Activated B cell treated with CpG ODN at 0.5 μM for 24 hours (primary cell): ENCODE measurements around the gene EDNRA. TPM values are rescaled to one million over a fixed set of nuclear protein-coding genes. Genes with fewer than 3 reads are reported as not detected.

ENCODE experiments used
- ATAC-seq: fragments of 200-7000 bp; cut with Tn5 transposase; one replicate; pipeline ENCODE4 v1.10.0; 2021; ENCODE audit warnings: low read depth, mild to moderate bottlenecking, moderate library complexity
- CTCF ChIA-PET: fragments of 350-600 bp; sonication (Branson Sonifier 250); formaldehyde crosslinking; loops from one replicate; lab custom pipeline; 2021; ENCODE audit warnings: antibody characterized with exemption; lab: Charles Lee
- POLR2A ChIA-PET: fragments of 350-600 bp; sonication (Branson Sonifier 250); formaldehyde crosslinking; loops from one replicate; lab custom pipeline; 2021; ENCODE audit warnings: antibody characterized with exemption; lab: Charles Lee
- DNase-seq: peaks from one replicate; pipeline ENCODE4 v3.0.0; 2022
- H3K27ac Mint-ChIP-seq: one replicate; pipeline ENCODE4 v1.8.0; 2020; ENCODE audit warnings: mixed read lengths
- H3K27me3 Mint-ChIP-seq: one replicate; pipeline ENCODE4 v1.8.0; 2021; ENCODE audit warnings: mixed read lengths
- H3K36me3 Mint-ChIP-seq: one replicate; pipeline ENCODE4 v1.8.0; 2021; ENCODE audit warnings: low read depth, mixed read lengths
- H3K4me1 Mint-ChIP-seq: one replicate; pipeline ENCODE4 v1.8.0; 2021; ENCODE audit warnings: mixed read lengths
- H3K4me3 Mint-ChIP-seq: one replicate; pipeline ENCODE4 v1.8.0; 2020; ENCODE audit warnings: mild to moderate bottlenecking, mixed read lengths
- H3K9me3 Mint-ChIP-seq: one replicate; pipeline ENCODE4 v1.8.0; 2020; ENCODE audit warnings: mixed read lengths
- CTCF ChIP-seq: fragments of 200-600 bp; IDR thresholded peaks from one replicate; pipeline ENCODE4 v1.8.0; 2022; ENCODE audit warnings: antibody characterized with exemption, mild to moderate bottlenecking
- intact Hi-C: fragments of 100-400 bp; cut with micrococcal nuclease; formaldehyde crosslinking; loops from one replicate; pipeline ENCODE4 v1.15.1; 2024
- total RNA-seq: library from RNA; stranded (reverse); gene quantifications from 2 replicates; pipeline ENCODE4 v1.2.3, GENCODE V29; 2022

EDNRA gene
- total RNA-seq, 1 donor from 2014 or later, result not detected

GRCh38 chr4:147539959-147540358 is 59.1 kb downstream of the EDNRA start:
- ChIA-PET POLR2A (no interaction called here), CTCF (no interaction called here)
- Mint-ChIP-seq H3K4me1 (no peaks in the 10 kb centered on the region), H3K9me3 (no peaks in the 10 kb centered on the region), H3K27ac (no peak overlapping the region), H3K4me3 (no peak overlapping the region), H3K27me3 (peaks cover 4% of the 10 kb centered on the region), H3K36me3 (no peaks in the 10 kb centered on the region)
- intact Hi-C loops, result no loop called here
- ATAC-seq, result no peak
- no peak for TF ChIP-seq CTCF
- DNase-seq, result no peak

DNA sequence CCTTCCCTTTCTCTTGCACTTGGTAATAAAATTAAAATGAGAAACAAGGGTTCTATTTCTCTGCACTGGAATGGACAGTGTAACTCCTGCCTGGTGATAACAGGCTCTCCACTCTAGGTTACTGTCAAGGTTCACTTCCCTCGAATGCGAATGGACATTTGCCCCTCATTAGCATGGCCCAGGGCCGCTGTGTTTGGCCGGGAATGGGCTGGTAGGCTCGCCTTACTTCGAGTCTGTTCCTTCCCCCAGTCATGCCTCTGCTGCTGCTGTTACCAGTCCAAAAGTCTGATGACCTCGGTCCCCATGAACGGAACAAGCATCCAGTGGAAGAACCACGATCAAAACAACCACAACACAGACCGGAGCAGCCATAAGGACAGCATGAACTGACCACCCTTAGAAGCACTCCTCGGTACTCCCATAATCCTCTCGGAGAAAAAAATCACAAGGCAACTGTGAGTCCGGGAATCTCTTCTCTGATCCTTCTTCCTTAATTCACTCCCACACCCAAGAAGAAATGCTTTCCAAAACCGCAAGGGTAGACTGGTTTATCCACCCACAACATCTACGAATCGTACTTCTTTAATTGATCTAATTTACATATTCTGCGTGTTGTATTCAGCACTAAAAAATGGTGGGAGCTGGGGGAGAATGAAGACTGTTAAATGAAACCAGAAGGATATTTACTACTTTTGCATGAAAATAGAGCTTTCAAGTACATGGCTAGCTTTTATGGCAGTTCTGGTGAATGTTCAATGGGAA is 61.5 kb downstream of the EDNRA start:
- Mint-ChIP-seq H3K4me1 (no peaks in the 10 kb centered on the region), H3K27me3 (peaks cover 4% of the 10 kb centered on the region), H3K27ac (no peak overlapping the region), H3K4me3 (no peak overlapping the region), H3K36me3 (no peaks in the 10 kb centered on the region), H3K9me3 (no peaks in the 10 kb centered on the region)
- no peak for ATAC-seq
- intact Hi-C loops, result no loop called here
- POLR2A ChIA-PET, result no interaction called here
- CTCF ChIA-PET, result no interaction called here
- DNase-seq, result no peak
- TF ChIP-seq CTCF, result no peak

DNA sequence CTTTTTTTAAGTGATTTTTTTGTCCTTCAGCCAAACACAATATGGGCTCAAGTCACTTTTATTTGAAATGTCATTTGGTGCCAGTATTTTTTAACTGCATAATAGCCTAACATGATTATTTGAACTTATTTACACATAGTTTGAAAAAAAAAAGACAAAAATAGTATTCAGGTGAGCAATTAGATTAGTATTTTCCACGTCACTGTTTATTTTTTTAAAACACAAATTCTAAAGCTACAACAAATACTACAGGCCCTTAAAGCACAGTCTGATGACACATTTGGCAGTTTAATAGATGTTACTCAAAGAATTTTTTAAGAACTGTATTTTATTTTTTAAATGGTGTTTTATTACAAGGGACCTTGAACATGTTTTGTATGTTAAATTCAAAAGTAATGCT is 62.1 kb downstream of the EDNRA start:
- ChIA-PET POLR2A (no interaction called here), CTCF (no interaction called here)
- intact Hi-C loops, result no loop called here
- no peaks in the 10 kb centered on the region for H3K36me3 Mint-ChIP-seq
- ATAC-seq (no peak), DNase-seq (no peak)
- no peaks in the 10 kb centered on the region for H3K4me1 Mint-ChIP-seq
- no peak for TF ChIP-seq CTCF
- no peak overlapping the region for H3K27ac Mint-ChIP-seq
- no peaks in the 10 kb centered on the region for H3K9me3 Mint-ChIP-seq
- no peak overlapping the region for H3K4me3 Mint-ChIP-seq
- peaks cover 4% of the 10 kb centered on the region for H3K27me3 Mint-ChIP-seq

- no peaks in the 10 kb centered on the region for H3K4me1 Mint-ChIP-seq
- DNase-seq, result no peak
- no peaks in the 10 kb centered on the region for H3K36me3 Mint-ChIP-seq
- no peak for TF ChIP-seq CTCF
- intact Hi-C loops, result no loop called here
- H3K9me3 Mint-ChIP-seq, result peaks cover 1% of the 10 kb centered on the region
- ChIA-PET POLR2A (no interaction called here), CTCF (no interaction called here)
- H3K27me3 Mint-ChIP-seq, result no peaks in the 10 kb centered on the region
- H3K27ac Mint-ChIP-seq, result no peak overlapping the region
- no peak for ATAC-seq
- H3K4me3 Mint-ChIP-seq, result no peak overlapping the region
Measured at GRCh38 chr4:147546349-147546748, 65.5 kb downstream of the EDNRA start.

GRCh38 chr4:147547314-147548056 is 66.6 kb downstream of the EDNRA start:
- Mint-ChIP-seq H3K27me3 (no peaks in the 10 kb centered on the region), H3K9me3 (peaks cover 12% of the 10 kb centered on the region), H3K36me3 (no peaks in the 10 kb centered on the region), H3K4me3 (no peak overlapping the region), H3K4me1 (no peaks in the 10 kb centered on the region), H3K27ac (no peak overlapping the region)
- CTCF ChIA-PET, result no interaction called here
- DNase-seq (no peak), ATAC-seq (no peak)
- TF ChIP-seq CTCF, result no peak
- intact Hi-C loops, result no loop called here
- POLR2A ChIA-PET, result no interaction called here
